Esophagus muscularis mucosa (tissue), 4 donors: ENCODE data around the gene CALML6. TPM values are rescaled to one million over a fixed set of nuclear protein-coding genes. Genes with fewer than 3 reads are reported as not detected.

Experiments used
- DNase-seq: peaks from one replicate; pipeline ENCODE4 v3.0.0-alpha.2; 2017; ENCODE audit errors: extremely low spot score
- H3K27ac ChIP-seq, 4 donors: fragments of 200-600 bp; sonication (generic); replicated peaks in 1 of 4; 1 replicate in 3 of 4; 2 replicates in 1 of 4; pipeline ENCODE4 v1.5.1; 2016 to 2019; ENCODE audit warnings: mild to moderate bottlenecking in 1 of 4
- H3K27me3 ChIP-seq, 4 donors: fragments of 200-600 bp; sonication (generic); one replicate each; pipeline versions ENCODE4 v1.5.1 to v1.6.0; 2016 to 2019
- H3K36me3 ChIP-seq, 4 donors: fragments of 200-600 bp; sonication (generic); one replicate each; pipeline ENCODE4 v1.5.1; 2016 to 2019
- H3K4me1 ChIP-seq, 4 donors: fragments of 200-600 bp; sonication (generic); one replicate each; pipeline ENCODE4 v1.5.1; 2016 to 2019
- H3K4me3 ChIP-seq, 4 donors: fragments of 200-600 bp; sonication (generic); 1 replicate in 2 of 4; 2 replicates in 2 of 4; pipeline ENCODE4 v1.5.1; 2016 to 2019; ENCODE audit warnings: mild to moderate bottlenecking in 4 of 4, moderate library complexity in 1 of 4
- H3K9me3 ChIP-seq, 4 donors: fragments of 200-600 bp; sonication (generic); 1 replicate in 3 of 4; 2 replicates in 1 of 4; pipeline ENCODE4 v1.5.1; 2016 to 2019
- EP300 ChIP-seq: sonication (generic); formaldehyde crosslinking; IDR thresholded peaks from one replicate; pipeline ENCODE4 v1.6.1; 2017; ENCODE audit warnings: antibody characterized with exemption
- POLR2A ChIP-seq: fragments of 450-650 bp; IDR thresholded peaks from one replicate; pipeline ENCODE4 v1.6.1; 2017; ENCODE audit warnings: antibody characterized with exemption, moderate library complexity, mild to moderate bottlenecking, low read depth
- POLR2AphosphoS5 ChIP-seq, 2 donors: sonication (generic); formaldehyde crosslinking; IDR thresholded peaks; one replicate each; pipeline ENCODE4 v1.6.1; 2017; ENCODE audit warnings: antibody characterized with exemption in 2 of 2
- WGBS: methylation state at CpG from one replicate; pipeline ENCODE4 v1.1.5; 2018; 5-methylcytosine and 5-hydroxymethylcytosine counted together
- intact Hi-C: fragments of 100-400 bp; cut with DNase I; formaldehyde crosslinking; loops from one replicate; pipeline ENCODE4 v1.15.1; 2023
- total RNA-seq, 4 donors: library from RNA; depleted of rRNA; stranded (reverse); fragments of >200 nt; gene quantifications; one replicate each; pipeline versions ENCODE4 v1.1.0 to v1.2.1, GENCODE V29; 2016
- TF ChIP-seq, protein P1 (sequence below), 3 experiments: fragments of 200-600 bp in 2 of 3; fragments of 450-650 bp in 1 of 3; sonication (generic) in 2 of 3; IDR thresholded peaks; one replicate each; pipeline ENCODE4 v1.5.1; 2017 to 2019; ENCODE audit warnings: antibody characterized with exemption in 3 of 3, mild to moderate bottlenecking in 2 of 3, moderate library complexity in 1 of 3

CALML6 gene
- total RNA-seq, 4 donors from 2014 or later, result not detected

DNA sequence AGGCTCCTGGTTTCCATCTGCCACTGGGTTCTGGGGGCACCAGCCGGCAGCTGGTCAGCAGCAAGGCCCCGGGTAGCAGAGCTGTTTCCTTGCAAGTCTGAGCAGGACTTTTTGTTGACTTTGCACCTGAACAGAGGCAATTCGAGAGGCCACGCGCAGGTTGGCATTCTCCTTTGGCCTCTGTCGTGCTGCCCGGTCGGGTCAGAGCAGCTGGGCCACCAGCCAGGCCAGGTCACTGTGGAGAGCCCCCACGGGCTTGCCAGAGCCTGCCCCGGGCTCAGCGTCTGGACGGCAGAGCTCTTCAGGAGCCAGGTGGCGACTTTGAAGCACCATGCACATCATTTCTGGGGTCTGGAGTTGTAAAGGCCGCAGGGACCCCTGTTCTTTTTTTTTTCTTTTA is 32.4 kb downstream of the CALML6 start:
- DNase-seq, result no peak
- H3K27me3 ChIP-seq, result peaks cover 0 to 52% (median 0%) of the 10 kb centered on the region in 4 donors
- peaks cover 3 to 20% (median 17%) of the 10 kb centered on the region in 4 donors for H3K4me1 ChIP-seq
- H3K36me3 ChIP-seq, result no peaks in the 10 kb centered on the region
- no peak overlapping the region for H3K4me3 ChIP-seq
- H3K27ac ChIP-seq, result no peak overlapping the region
- H3K9me3 ChIP-seq, result no peaks in the 10 kb centered on the region
- WGBS, result 88% methylated on average over 7 of the region's 14 CpGs
- TF ChIP-seq, protein P1, sequence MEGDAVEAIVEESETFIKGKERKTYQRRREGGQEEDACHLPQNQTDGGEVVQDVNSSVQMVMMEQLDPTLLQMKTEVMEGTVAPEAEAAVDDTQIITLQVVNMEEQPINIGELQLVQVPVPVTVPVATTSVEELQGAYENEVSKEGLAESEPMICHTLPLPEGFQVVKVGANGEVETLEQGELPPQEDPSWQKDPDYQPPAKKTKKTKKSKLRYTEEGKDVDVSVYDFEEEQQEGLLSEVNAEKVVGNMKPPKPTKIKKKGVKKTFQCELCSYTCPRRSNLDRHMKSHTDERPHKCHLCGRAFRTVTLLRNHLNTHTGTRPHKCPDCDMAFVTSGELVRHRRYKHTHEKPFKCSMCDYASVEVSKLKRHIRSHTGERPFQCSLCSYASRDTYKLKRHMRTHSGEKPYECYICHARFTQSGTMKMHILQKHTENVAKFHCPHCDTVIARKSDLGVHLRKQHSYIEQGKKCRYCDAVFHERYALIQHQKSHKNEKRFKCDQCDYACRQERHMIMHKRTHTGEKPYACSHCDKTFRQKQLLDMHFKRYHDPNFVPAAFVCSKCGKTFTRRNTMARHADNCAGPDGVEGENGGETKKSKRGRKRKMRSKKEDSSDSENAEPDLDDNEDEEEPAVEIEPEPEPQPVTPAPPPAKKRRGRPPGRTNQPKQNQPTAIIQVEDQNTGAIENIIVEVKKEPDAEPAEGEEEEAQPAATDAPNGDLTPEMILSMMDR (IDR thresholded peaks at IDR 0.05), result no peak
- TF ChIP-seq EP300 (no peak), POLR2AphosphoS5 (IDR thresholded peaks at IDR 0.05) (no peak), POLR2A (no peak)
- intact Hi-C loops, result no loop called here

- Histone ChIP-seq H3K4me3 (no peak overlapping the region), H3K27ac (no peak overlapping the region), H3K36me3 (no peaks in the 10 kb centered on the region), H3K27me3 (peaks cover 0 to 39% (median 0%) of the 10 kb centered on the region in 4 donors), H3K9me3 (no peaks in the 10 kb centered on the region), H3K4me1 (peaks cover 3 to 18% (median 13%) of the 10 kb centered on the region in 4 donors)
- intact Hi-C loops, result no loop called here
- no peak for TF ChIP-seq POLR2A
- TF ChIP-seq, protein P1 (IDR thresholded peaks at IDR 0.05), result no peak
- TF ChIP-seq EP300, result no peak
- no peak for TF ChIP-seq POLR2AphosphoS5 (IDR thresholded peaks at IDR 0.05)
- no peak for DNase-seq
- 0% methylated on average over 1 of the region's 1 CpG for WGBS
Observed at GRCh38 chr1:1948783-1949182, 33.7 kb downstream of the CALML6 start.

DNA sequence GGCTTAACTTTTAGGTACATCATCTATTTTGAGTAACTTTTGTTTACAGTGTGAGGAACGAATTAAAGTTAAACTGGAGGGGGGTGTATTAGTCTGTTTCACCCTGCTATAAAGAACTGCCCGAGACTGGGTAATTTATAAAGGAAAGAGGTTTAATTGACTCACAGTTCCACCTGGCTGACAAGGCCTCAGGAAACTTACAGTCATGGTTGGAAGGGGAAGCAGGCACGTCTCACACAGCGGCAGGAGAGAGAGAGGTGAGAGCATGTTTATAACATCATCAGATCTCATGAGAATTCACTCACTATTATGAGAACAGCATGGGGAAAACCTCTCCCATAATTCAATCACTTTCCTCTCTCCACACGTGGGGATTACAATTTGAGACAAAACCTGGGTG is 35.9 kb downstream of the CALML6 start:
- peaks cover 0 to 31% (median 0%) of the 10 kb centered on the region in 4 donors for H3K27me3 ChIP-seq
- no peaks in the 10 kb centered on the region for H3K36me3 ChIP-seq
- H3K27ac ChIP-seq, result no peak overlapping the region
- H3K9me3 ChIP-seq, result no peaks in the 10 kb centered on the region
- peaks cover 0 to 11% (median 7%) of the 10 kb centered on the region in 4 donors for H3K4me1 ChIP-seq
- intact Hi-C loops, result no loop called here
- no peak for DNase-seq
- 63% methylated on average over 5 of the region's 5 CpGs for WGBS
- no peak overlapping the region for H3K4me3 ChIP-seq
- TF ChIP-seq, protein P1 (IDR thresholded peaks at IDR 0.05), result no peak
- no peak for TF ChIP-seq POLR2A
- no peak for TF ChIP-seq POLR2AphosphoS5 (IDR thresholded peaks at IDR 0.05)
- no peak for TF ChIP-seq EP300

GRCh38 chr1:1954015-1954414 is 39.0 kb downstream of the CALML6 start:
- WGBS, result 80% methylated on average over 7 of the region's 9 CpGs
- no peak for DNase-seq
- intact Hi-C loops, result no loop called here

More at GRCh38 chr1:1954015-1954414, 39.0 kb downstream of the CALML6 start:
- Histone ChIP-seq H3K4me1 (no peaks in the 10 kb centered on the region), H3K36me3 (no peaks in the 10 kb centered on the region), H3K27ac (no peak overlapping the region), H3K4me3 (no peak overlapping the region), H3K27me3 (peaks cover 0 to 50% (median under 1%) of the 10 kb centered on the region in 4 donors), H3K9me3 (no peaks in the 10 kb centered on the region)
- no peak for TF ChIP-seq EP300
- TF ChIP-seq, protein P1 (IDR thresholded peaks at IDR 0.05), result no peak
- TF ChIP-seq POLR2AphosphoS5 (IDR thresholded peaks at IDR 0.05), result no peak
- no peak for TF ChIP-seq POLR2A
